HG03571 (cell line): ENCODE data around the gene CCDC175.

Source experiments
- ATAC-seq: cut with Tn5 transposase; IDR thresholded peaks from one replicate; pipeline ENCODE4 v1.9.1; 2021; ENCODE audit not compliant: unreplicated experiment

CCDC175 gene

DNA sequence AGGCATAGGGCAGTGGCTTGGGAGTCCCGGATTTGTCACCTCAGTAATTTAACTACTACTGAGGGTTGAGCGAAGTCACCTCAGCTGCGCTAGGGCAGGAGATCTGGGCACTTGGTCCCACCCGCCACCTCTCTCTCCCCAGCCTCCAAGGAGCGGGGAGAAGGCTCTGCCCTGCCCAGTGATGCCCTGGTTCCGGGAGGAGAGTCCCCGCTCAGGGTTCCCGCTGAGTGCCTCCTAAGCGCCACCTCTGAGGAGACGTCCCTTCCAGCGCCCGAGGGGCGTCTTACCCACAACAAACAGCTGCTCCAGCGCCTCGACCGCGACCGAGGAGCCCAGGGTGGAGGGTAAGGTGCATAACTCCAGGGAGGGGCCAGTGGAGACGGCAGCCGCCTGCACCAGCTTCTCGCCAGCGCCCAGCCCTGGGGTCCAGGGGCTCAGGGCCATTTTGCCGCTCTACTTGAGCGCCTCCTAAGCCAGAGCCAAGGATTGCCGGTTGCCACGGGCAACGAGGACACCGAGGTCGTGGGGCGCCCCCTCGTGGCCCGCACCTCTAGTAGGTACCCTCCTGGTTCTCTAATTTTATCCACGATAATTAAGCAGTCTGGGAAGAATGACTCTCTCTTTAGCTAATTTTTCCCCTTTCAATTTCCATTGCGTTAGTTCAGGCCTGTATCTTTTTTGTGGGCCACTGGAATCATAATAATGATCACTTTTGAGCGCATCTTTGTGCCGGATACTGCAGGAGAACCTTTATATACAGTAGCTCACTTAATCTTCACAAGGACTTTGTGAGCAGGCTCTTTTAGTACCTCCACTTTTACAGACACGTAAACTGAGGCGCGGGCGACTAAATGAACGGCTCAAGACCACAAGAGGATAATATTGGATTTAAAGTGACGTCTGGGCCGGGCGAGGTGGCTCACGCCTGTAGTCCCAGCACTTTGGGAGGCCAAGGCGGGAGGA is at the start of gene CCDC175:
CCDC175 (minus strand) TSS at position 481 of the 963 bp plus-strand sequence; CDS start at position 444, 37 bp downstream.
- ATAC-seq, result peak; percentile 97

DNA sequence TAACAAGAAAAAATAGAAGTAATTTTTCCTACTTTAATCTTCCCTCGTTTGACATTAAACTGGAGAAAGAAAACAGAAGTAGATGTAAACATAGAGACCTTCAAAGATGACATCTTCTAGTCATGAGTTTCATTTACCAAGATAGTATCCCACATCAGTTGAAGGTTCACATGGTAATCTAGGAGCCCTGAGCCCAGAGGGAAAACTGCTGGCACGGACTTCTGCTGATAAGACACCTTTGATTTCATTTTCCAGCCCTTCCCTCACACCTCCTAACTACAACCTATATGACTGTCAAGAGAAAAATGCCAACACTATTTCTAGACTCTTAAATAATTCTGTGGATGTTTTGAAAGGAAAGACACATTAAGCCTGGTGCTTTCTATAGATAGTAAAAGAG is 46.0 kb upstream of the CCDC175 start:
- ATAC-seq, result no peak

DNA sequence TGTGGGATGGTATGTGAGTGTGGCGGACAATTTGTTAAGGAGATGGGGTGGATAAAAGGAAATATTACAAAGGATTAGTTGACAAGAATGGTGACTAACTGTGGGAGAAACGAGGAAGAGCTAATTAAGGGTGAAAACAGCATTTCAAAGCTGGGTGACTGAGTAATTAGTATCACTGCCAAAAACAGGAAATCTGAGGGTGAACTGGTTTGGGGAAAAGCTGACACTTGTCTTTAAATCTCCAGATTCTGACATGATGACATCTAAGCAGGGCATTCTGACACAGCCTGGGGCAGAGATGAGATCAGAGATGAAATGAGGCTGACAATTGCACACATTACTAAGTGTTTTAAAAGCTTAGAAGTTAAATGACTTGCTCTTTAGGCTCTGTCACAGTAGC is 42.4 kb upstream of the CCDC175 start:
- no peak for ATAC-seq

DNA sequence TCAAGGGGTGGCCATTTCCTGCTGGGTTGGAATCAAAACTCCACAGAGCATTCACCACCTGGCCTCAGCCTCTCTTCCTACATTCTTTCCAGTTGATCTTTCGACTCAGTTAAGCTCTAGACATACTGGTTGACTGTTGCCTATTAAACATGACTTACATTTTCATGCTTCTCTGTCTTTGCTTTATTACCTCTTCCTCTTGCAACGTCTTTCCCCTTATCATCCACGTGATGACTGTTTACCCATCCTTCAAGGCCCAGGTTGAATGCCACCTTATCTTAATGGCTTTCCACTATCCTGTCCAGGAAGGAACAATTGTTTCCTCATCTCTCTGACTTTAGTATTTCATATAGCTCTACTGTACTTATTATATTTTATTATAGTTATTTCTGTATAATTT is 24.4 kb upstream of the CCDC175 start:
- no peak for ATAC-seq

DNA sequence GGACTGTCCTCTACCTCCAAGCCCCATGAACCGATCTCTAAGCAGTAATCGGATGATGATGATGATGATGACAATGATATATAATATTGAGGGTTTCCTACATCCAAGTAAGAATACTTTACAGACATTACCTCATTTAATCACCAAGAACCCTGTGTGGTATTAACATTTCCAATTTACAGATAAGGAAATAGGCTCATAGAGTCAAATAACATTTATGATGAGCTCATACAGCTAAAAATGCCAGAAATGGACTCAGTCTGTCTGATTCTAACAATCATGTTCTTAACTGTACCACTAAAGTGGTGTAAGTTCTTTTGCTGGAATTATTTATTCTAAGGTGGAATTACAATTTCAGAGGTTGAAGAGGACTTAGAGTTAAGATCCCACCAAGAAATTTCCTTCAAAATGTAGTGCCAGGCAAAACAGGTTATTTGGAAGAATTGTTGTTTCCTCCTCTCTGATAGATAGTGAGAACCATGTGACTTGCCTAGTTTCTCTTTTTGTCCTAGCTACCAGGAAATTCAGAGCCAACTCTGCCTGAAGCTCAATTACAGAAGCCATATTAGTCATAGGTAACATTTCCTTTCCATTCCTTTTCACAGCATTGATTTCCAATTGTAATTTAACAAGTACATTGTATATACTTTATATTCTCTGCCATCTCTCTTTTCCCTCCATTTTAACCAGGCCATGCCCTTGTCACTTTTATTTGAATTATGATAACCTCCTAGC is 23.8 kb upstream of the CCDC175 start:
- ATAC-seq, result no peak

DNA sequence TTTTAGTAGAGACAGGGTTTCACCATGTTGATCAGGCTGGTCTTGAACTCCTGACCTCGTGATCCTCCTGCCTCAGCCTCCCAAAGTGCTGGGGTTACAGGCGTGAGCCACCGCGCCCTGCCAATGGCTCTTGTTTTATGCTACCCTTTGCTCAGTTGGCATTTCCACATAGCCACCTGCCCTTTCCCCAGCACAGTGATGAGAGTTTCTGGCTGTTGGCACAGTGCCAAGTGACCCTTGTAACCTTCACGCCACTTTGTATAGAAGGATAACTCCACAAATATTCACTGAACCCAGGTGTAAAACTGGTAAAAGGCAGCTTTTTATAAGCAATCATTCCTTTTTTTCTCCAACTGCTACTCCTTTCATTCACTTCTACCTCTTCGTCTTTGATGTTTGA is 18.5 kb upstream of the CCDC175 start:
- no peak for ATAC-seq

DNA sequence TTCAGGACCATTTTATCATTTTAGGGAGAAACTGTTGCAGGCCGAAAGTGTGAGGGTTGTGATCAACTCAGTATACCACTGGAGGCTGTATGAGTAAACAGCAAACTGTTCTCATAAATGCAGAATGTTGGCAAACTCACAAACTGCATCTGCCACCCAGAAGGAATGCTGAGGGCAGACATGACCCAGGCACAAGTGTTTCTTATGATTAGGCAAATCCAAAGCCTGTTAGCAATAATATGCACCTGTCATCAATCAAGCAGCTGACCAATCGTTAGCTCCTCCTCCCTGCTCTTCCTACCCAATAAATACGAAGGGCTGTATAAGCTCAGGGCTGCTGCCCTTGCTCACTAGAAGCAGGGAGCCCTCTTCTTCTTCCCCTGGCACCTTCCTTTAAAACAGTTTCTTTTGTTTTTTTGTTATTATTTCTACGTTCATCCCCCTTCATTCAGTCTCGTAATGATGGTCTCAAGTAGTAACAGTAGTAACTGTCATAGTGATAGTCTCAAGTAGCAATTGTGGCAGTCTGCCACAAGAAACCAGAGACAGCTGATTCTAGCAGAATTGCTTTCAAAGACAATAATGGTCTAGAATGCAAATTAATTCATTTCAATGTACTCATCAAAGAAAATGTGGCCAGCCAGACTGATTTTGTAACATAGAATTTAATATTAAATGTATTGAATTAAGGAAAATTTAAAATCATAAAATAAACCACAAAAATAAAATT is 15.2 kb upstream of the CCDC175 start:
- no peak for ATAC-seq

DNA sequence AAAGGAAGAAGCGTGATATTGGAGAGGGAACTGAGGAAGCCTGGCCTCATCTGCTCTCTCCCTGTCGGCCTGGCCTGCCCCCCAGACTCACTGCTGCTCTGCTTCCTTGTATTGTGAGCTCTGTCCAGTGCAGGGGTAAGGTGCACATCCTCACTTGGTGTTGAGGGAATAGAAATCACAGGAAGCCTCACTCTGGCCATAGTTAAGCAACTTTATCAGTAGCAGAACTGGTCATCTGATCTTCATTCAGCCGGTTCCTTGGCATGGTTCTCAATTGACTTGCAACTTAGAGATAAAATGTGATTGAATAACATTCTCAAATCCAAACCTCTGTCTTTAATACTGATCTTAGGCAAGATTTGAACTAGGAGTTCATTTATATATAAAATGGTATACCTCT is 11.5 kb upstream of the CCDC175 start:
- no peak for ATAC-seq

DNA sequence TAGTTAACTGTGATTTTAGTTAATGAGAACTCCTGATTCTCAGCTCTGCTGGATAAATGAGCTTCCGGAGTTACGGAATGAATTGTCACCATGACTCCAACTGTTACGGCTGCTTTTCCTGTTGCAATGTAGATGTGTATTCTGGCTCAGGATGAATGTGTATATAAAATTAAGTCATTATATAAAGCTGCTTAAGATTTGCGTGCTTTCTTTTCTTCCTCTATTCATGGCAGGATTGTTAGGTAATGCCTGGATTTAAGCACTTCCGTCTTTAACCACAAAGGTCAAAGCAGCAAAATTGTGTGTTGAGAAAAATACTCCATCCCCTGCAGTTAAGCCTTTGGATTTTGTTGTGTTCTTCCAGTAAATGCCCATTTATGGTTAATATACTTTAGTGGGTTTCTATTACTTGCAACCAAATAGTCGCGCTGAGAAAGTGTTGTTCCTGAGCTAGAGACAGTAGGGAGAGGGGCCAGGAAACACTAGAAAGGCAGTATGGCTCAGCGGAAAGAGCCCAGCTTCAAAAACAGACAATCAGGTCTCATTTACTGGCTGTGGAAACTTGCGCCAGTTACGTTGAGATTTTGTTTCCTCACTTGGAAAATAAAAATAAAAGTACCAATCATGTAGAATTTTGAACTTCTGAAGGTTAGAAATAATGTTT is 9.4 kb upstream of the CCDC175 start:
- ATAC-seq, result no peak

DNA sequence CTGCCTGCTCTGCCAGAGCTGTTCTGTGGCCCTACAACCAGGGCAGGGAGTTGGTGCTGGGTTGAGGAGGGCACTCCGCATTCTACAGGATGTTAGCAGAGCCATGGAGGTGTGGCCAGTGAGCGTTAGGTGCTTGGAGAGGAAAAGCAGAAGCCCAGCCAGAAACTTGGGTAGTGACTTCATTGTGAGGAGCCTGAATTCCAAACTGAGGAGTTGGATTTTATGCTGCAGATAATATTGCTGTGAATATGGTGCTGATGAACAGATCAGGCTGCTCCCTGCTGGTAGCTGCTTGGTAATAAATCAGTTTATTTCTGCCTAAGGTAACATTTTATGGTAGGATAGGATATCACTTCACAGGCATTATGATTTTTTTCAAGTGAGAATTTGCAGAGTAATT is 7.1 kb upstream of the CCDC175 start:
- ATAC-seq, result no peak

DNA sequence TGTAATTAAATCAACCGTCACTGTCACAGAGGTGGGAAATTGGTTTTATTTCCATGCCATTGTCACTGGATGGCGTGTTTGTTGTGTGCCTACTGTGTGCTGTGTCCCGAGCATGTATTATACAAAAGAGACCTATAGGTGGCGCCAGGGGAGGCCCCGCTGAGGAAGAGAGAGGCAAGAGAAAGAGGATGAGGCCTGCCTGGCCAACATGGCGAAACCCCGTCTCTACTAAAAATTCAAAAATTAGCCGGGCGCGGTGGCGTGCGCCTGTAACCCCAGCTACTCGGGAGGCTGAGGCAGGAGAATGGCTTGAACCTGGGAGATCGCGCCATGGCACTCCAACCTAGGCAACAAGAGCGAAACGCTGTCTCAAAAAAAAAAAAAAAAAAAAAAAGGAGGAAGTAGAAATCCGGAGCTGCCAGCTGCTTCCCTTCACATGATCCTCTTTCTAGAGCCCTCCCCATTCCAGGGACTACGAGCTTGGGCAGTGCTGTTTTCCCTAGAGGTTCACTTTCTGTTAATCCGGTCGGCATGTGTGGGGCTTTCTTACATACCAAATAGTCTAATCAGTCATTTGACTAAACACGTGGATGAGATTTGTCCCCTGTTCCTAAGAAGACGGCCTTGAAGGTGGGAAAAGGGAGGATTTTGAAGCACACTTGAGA is 6.4 kb upstream of the CCDC175 start:
- ATAC-seq, result no peak

DNA sequence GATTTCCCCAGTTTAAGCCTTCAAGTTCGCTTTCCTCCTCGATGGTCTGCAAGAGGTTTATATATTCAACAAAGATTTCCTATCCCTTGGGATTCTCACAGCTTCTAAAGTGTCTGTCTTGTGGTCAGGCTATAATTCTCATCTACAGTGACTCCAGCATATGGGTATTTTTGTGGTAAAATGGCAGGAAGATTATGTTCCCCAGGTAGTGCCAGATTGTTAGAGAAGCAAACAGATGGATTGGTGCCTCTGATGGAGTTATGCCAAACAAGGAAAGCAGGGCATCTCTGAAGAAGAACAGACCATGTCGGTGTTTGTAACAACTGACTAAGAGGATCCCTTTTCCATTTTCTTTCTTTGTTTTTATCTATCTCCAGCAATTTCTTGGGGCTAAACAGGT is 5.5 kb upstream of the CCDC175 start:
- no peak for ATAC-seq

DNA sequence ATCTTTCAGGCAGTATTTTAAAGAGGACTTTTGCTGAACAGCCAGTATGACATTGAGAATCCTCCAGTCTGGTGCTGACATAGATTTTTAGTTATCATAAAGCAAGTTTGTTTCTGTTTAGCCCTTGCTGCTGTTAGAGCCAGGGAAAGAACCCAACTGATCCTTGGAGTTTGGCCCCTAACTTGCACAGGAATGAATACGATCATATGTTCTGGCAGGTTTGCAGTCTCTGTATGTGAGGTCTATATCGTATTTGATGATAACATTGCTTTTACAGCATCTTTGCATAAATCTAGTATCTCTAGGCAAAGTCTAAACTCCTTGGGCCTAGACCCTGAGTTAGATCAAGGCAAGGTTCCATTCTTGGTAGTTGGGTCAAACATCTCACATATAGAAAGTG is 4.3 kb upstream of the CCDC175 start:
- no peak for ATAC-seq

DNA sequence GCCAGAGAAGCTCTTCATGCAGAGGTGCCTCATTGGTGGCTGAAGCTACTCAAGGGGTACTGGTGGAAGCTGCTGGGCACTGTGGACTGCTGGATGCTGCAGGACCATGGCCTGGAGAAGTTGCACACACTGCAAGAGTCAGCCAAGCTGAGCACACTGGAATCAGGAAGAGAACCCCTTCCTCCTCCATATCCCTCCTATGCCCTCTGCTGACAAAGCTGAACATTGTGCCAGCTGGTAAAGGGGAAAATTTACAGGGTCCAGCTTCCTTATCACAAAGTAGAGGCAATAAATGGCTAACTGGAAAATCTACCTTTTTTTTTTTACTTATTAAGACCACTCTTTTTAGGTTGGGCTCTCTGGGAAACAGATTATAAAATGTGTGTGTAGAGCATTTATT is 6.5 kb downstream of the CCDC175 start:
- ATAC-seq, result no peak

DNA sequence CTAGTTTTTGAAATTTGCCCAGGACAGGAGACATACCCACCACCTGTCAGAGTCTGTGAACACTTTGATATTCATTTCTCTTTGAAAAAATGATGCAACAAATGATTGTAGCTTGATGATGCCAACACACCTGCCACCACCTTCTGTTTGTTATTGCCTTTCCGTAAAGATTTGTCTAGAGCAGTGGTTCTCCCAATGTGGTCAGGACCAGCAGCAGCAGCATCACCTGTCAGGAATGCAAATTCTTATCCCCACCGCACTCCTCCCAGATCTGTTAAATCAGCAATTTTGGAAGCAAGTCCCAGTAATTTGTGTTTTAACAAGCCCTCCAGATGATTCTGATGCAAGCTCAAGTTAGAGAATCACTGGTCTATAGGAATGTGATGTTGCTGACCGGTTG is 9.9 kb downstream of the CCDC175 start:
- no peak for ATAC-seq

DNA sequence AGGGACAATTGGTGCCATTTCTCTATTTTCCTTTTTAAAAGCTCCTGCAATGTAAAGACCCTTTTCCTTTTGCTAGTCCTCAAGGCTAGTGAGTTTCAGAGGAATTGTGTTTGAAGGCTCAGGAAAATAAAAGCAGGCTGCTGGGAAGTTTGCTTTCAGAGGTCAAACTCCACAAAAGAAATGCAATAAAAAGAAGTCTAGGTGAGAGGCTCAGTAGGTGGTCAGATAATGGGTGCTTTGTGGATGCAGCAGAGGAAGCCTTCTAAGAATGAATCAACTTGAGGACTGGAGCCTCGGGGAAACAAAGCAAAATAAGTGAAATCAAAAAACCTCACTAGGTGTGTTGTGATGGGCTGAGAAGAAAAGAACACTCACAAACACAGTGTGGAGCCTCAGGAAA is 10.3 kb downstream of the CCDC175 start:
- no peak for ATAC-seq

DNA sequence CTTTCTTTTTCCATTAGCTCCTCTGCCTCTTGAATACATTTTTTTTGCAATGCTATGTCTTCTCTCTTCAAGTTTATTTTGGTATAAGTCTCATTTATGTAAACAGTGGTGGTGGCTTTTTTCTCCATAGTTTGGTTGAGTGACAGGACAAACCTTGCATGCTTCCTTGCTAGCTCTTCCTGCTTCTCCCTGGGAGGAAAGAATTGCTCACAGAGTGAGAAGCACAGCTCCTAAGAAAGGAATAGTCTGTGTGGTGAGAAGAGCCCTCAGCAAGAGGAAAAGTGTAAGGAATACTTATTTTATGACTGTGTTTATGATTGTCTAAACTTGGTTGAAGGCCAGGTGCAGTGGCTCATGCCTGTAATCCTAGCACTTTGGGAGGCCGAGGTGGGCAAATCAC is 11.5 kb downstream of the CCDC175 start:
- no peak for ATAC-seq

DNA sequence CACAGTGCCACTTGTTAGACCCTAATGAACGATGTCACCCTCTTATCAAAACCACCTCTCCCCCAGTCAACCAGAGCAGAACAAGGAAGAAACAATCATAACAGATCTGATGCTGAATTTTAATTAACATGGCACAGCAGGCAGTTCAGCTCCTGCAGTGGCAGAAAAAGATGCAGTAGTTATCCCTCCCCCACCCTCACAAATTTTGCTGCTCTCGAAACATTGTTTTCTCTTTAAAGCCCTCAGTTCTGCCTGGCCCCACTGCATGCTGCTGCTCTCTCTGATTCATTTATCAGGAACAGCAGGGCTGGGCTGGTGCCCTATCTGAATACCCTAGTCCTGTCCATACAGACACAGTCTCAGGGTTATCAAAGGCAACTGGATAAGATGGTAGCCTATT is 12.2 kb downstream of the CCDC175 start:
- no peak for ATAC-seq

DNA sequence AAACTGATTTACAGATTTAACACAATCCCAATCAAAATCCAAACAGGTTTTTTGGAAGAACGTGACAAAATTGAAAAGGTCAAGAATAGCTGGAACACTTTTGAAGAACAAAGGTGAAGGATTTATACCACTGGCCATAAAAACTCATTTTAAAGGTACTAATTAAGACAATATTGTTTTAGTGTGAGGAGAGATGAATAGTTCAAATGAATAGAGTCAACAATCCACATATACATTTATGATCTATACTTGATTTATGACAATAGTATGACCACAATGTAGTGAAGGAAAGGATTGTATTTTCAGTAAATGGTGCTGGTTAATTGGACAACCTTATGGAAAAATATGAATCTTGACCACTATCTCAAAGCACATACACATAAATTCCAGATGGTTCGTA is 29.3 kb downstream of the CCDC175 start:
- no peak for ATAC-seq

DNA sequence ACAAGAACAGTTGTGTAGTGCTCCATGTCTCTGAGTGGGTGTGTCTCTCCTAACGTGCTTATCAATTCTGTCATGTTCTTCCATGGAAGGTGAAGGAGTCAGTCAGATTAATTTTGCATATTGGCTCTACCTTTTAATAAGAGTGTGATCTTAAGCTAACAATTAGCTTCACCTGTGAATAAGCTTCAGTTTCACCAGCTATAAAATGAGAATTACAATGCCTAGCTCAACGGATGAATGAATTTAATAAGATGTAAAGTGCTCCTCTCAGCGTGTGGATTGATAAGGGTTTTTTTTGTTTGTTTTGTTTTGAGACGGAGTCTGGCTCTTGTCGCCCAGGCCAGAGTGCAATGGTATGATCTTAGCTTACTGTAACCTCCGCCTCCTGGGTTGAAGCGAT is 32.7 kb downstream of the CCDC175 start:
- no peak for ATAC-seq

DNA sequence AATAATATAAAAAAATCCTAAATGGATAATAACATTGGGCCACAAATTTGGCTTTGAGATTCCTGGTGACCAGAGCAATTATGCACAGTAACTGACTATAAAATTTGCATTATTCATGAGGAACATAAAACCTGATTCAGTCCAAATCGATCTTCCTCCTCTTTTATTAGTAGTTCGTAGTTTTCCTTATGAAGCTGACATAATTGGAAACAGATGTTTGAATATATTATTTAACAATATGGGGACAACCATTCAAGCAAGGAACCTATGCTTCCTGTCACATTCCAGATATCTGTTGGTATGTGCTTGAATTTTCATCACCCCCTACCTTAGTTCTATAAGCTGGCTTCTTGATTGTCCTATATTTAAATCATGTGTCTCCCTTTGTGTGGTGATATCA is 34.9 kb downstream of the CCDC175 start:
- ATAC-seq, result no peak
